IMR-90 (cell line): Measurements from ENCODE around the gene RANBP3. TPM values are rescaled to one million over a fixed set of nuclear protein-coding genes. Genes with fewer than 3 reads are reported as not detected.

Source experiments
- ATAC-seq: fragments of 200-7000 bp; cut with Tn5 transposase; 2 replicates; pipeline ENCODE4 v1.9.1; 2020; ENCODE audit warnings: low read depth, mild to moderate bottlenecking, moderate library complexity
- BruUV-seq: library from RNA; stranded (reverse); fragments of 400-500 nt; replicated peaks from 2 replicates; lab custom pipeline; 2021; lab: Mats Ljungman, UMichigan
- CTCF ChIA-PET: fragments of 300-600 bp; formaldehyde crosslinking; extraction: SDS; loops from one replicate; lab custom pipeline; 2021; ENCODE audit warnings: antibody characterized with exemption; lab: Yijun Ruan, JAX
- POLR2A ChIA-PET: fragments of 300-600 bp; sonication (Branson Sonifier 250); formaldehyde crosslinking; loops from one replicate; lab custom pipeline; 2022; ENCODE audit warnings: antibody characterized with exemption; ENCODE audit not compliant: unreplicated experiment; lab: Charles Lee
- DNase-seq: peaks from one replicate; pipeline ENCODE4 v3.0.0; 2013
- H2AFZ ChIP-seq: replicated peaks from 2 replicates; pipeline ENCODE3; 2013; ENCODE audit warnings: low read length, mild to moderate bottlenecking; ENCODE audit not compliant: poor library complexity
- H2AK5ac ChIP-seq: 2 replicates; pipeline ENCODE4 v1.6.1; 2013; ENCODE audit warnings: low read depth, low read length, inconsistent platforms
- H2AK9ac ChIP-seq: replicated peaks from 2 replicates; pipeline ENCODE3; 2013; ENCODE audit warnings: mild to moderate bottlenecking, low read depth, low read length, moderate library complexity; ENCODE audit not compliant: poor library complexity
- H2BK120ac ChIP-seq: 2 replicates; pipeline ENCODE4 v1.6.1; 2013; ENCODE audit warnings: low read depth, low read length, inconsistent platforms
- H2BK15ac ChIP-seq: 3 replicates; pipeline ENCODE4 v1.6.1; 2013; ENCODE audit warnings: low read depth, low read length, inconsistent platforms
- H2BK20ac ChIP-seq: 2 replicates; pipeline ENCODE4 v1.6.1; 2013; ENCODE audit warnings: low read depth, mild to moderate bottlenecking, inconsistent platforms, low read length, moderate library complexity
- H2BK5ac ChIP-seq: 2 replicates; pipeline ENCODE4 v1.6.1; 2013; ENCODE audit warnings: mild to moderate bottlenecking, low read depth, low read length, inconsistent platforms; ENCODE audit not compliant: poor library complexity, severe bottlenecking
- H3K14ac ChIP-seq: replicated peaks from 2 replicates; pipeline ENCODE4 v1.6.1; 2013; ENCODE audit warnings: low read depth, low read length, inconsistent platforms
- H3K18ac ChIP-seq: 2 replicates; pipeline ENCODE4 v1.6.1; 2013; ENCODE audit warnings: low read depth, low read length, control low read depth
- H3K23ac ChIP-seq: 2 replicates; pipeline ENCODE4 v1.6.1; 2013; ENCODE audit warnings: low read depth, low read length, inconsistent platforms
- H3K27ac ChIP-seq: 2 replicates; pipeline ENCODE4 v1.5.1; 2013; ENCODE audit warnings: mild to moderate bottlenecking, control low read depth, low read length; ENCODE audit not compliant: insufficient read depth
- H3K27me3 ChIP-seq: 2 replicates; pipeline ENCODE4 v1.6.1; 2013; ENCODE audit warnings: low read length; ENCODE audit not compliant: control insufficient read depth, insufficient read depth
- H3K36me3 ChIP-seq: 2 replicates; pipeline ENCODE4 v1.6.1; 2013; ENCODE audit warnings: low read length, mixed read lengths; ENCODE audit not compliant: control insufficient read depth, insufficient read depth
- H3K4ac ChIP-seq: 2 replicates; pipeline ENCODE4 v1.6.1; 2013; ENCODE audit warnings: low read depth, low read length, inconsistent platforms
- H3K4me1 ChIP-seq: 2 replicates; pipeline ENCODE4 v1.6.1; 2013; ENCODE audit warnings: low read length, mixed read lengths; ENCODE audit not compliant: control insufficient read depth, insufficient read depth
- H3K4me2 ChIP-seq: 2 replicates; pipeline ENCODE4 v1.6.1; 2013; ENCODE audit warnings: low read depth, mild to moderate bottlenecking, control low read depth, low read length, moderate library complexity
- H3K4me3 ChIP-seq: 2 replicates; pipeline ENCODE4 v1.5.1; 2013; ENCODE audit warnings: low read depth, mild to moderate bottlenecking, control low read depth, low read length, moderate library complexity; ENCODE audit not compliant: insufficient read depth
- H3K56ac ChIP-seq: 2 replicates; pipeline ENCODE4 v1.6.1; 2013; ENCODE audit warnings: low read length, inconsistent platforms; ENCODE audit not compliant: insufficient read depth; ENCODE audit errors: extremely low read depth
- H3K79me1 ChIP-seq, 2 experiments: 2 replicates each; pipeline ENCODE4 v1.6.1; 2013; ENCODE audit warnings: low read length in 2 of 2, inconsistent platforms in 1 of 2, low read depth in 1 of 2
- H3K9ac ChIP-seq: 2 replicates; pipeline ENCODE4 v1.6.1; 2013; ENCODE audit warnings: low read depth, low read length, control low read depth
- H3K9me1 ChIP-seq: 2 replicates; pipeline ENCODE4 v1.6.1; 2013; ENCODE audit warnings: low read length, inconsistent platforms; ENCODE audit not compliant: insufficient read depth
- H3K9me3 ChIP-seq: 2 replicates; pipeline ENCODE4 v1.6.1; 2013; ENCODE audit warnings: low read length; ENCODE audit not compliant: control insufficient read depth, insufficient read depth
- H4K20me1 ChIP-seq: 2 replicates; pipeline ENCODE4 v1.6.1; 2013; ENCODE audit warnings: low read length, inconsistent platforms; ENCODE audit not compliant: insufficient read depth
- H4K5ac ChIP-seq: 2 replicates; pipeline ENCODE4 v1.6.1; 2013; ENCODE audit warnings: mild to moderate bottlenecking, low read depth, low read length, control low read depth
- H4K8ac ChIP-seq, 2 experiments: 2 replicates each; pipeline ENCODE4 v1.6.1; 2013; ENCODE audit warnings: low read depth in 2 of 2, low read length in 2 of 2, control low read depth in 1 of 2, inconsistent platforms in 1 of 2
- H4K91ac ChIP-seq: 2 replicates; pipeline ENCODE4 v1.6.1; 2013; ENCODE audit warnings: low read depth, low read length, inconsistent platforms; ENCODE audit not compliant: insufficient read depth
- BHLHE40 ChIP-seq: fragments of 150-350 bp; IDR thresholded peaks from 2 replicates; pipeline ENCODE4 v1.6.1; 2016; ENCODE audit warnings: mild to moderate bottlenecking, low read depth, low read length
- MAFK ChIP-seq: IDR thresholded peaks from 2 replicates; pipeline ENCODE4 v1.6.1; 2012; ENCODE audit warnings: low read depth, low read length, improper control_type of control experiment
- MXI1 ChIP-seq: IDR thresholded peaks from 2 replicates; pipeline ENCODE4 v1.6.1; 2012; ENCODE audit warnings: low read depth, mild to moderate bottlenecking, low read length, moderate library complexity, borderline replicate concordance
- POLR2A ChIP-seq: IDR thresholded peaks from 2 replicates; pipeline ENCODE4 v1.6.1; 2012; ENCODE audit warnings: mild to moderate bottlenecking, low read depth, low read length
- RAD21 ChIP-seq: IDR thresholded peaks from 2 replicates; pipeline ENCODE4 v1.6.1; 2012; ENCODE audit warnings: low read length, improper control_type of control experiment
- RCOR1 ChIP-seq: IDR thresholded peaks from 2 replicates; pipeline ENCODE4 v1.6.1; 2012; ENCODE audit warnings: mild to moderate bottlenecking, low read length, improper control_type of control experiment; ENCODE audit not compliant: insufficient replicate concordance
- RFX5 ChIP-seq: IDR thresholded peaks from 2 replicates; pipeline ENCODE4 v1.8.0; 2012; ENCODE audit warnings: low read depth, mild to moderate bottlenecking, low read length, moderate library complexity
- SMC3 ChIP-seq: fragments of 150-350 bp; IDR thresholded peaks from 2 replicates; pipeline ENCODE4 v1.6.1; 2016; ENCODE audit warnings: low read depth, mild to moderate bottlenecking, antibody characterized with exemption, low read length, moderate library complexity
- WGBS, 2 experiments: methylation state at CpG; one replicate each; pipeline versions ENCODE4 v1.1.5 to v1.1.7; 2013; ENCODE audit warnings: missing lambda C conversion rate in 2 of 2; ENCODE audit not compliant: insufficient read length in 1 of 2; ENCODE audit errors: extremely low coverage in 2 of 2; 5-methylcytosine and 5-hydroxymethylcytosine counted together
- dilution Hi-C: fragments of 300-500 bp; cut with HindIII; formaldehyde crosslinking; loops from one replicate; pipeline ENCODE4 v1.14.3; 2018; ENCODE audit warnings: low sequenced_read_pairs; ENCODE audit not compliant: unreplicated experiment
- in situ Hi-C: fragments of 300-500 bp; cut with MboI; formaldehyde crosslinking; loops from 3 replicates; pipeline ENCODE4 v1.14.3; 2019; ENCODE audit warnings: low sequenced_read_pairs, inconsistent platforms, mixed read lengths
- intact Hi-C: fragments of 100-400 bp; cut with micrococcal nuclease; formaldehyde crosslinking; loops from 2 replicates; pipeline ENCODE4 v1.10.0; 2022
- polyA plus RNA-seq, 3 experiments: library from polyadenylated mRNA; depleted of rRNA; stranded (reverse); fragments of >200 nt; gene quantifications; 2 replicates each; pipeline ENCODE4 v1.2.3, GENCODE V29; 2012; ENCODE audit warnings: low replicate concordance in 1 of 3
- total RNA-seq: library from RNA; depleted of rRNA; stranded (reverse); fragments of >200 nt; gene quantifications from 2 replicates; pipeline ENCODE4 v1.2.3, GENCODE V29; 2012
- TF ChIP-seq, protein P1 (sequence below): fragments of 150-350 bp; IDR thresholded peaks from 2 replicates; pipeline ENCODE4 v1.6.1; 2017; ENCODE audit warnings: mild to moderate bottlenecking, antibody characterized with exemption, low read length, low read depth
- TF ChIP-seq, protein P2 (sequence below): fragments of 150-350 bp; IDR thresholded peaks from 2 replicates; pipeline ENCODE4 v1.6.1; 2016; ENCODE audit warnings: low read depth, mild to moderate bottlenecking, low read length, moderate library complexity, borderline replicate concordance
- TF ChIP-seq, protein P3 (sequence below): conservative IDR thresholded peaks from 2 replicates; pipeline ENCODE4 v1.5.1; 2012; ENCODE audit warnings: mild to moderate bottlenecking, low read depth, low read length, improper control_type of control experiment

RANBP3 gene
- total and polyA plus RNA-seq, 2 of the 4 experiments (the other 2 are of a cell fraction) = 42.5 to 111 TPM

- Histone ChIP-seq H3K4me3 (no peak overlapping the region), H2BK20ac (no peak overlapping the region), H3K36me3 (no peaks in the 10 kb centered on the region), H2BK120ac (no peak overlapping the region), H4K91ac (no peak overlapping the region), H3K23ac (no peak overlapping the region), H3K14ac (no peak overlapping the region), H4K20me1 (no peaks in the 10 kb centered on the region), H3K27ac (no peak overlapping the region), H2BK5ac (no peak overlapping the region), H4K5ac (no peak overlapping the region), H3K9ac (no peak overlapping the region), H2AK5ac (no peak overlapping the region), H2AFZ (no peak overlapping the region), H3K9me1 (no peaks in the 10 kb centered on the region), H3K56ac (no peak overlapping the region), H3K4me1 (no peaks in the 10 kb centered on the region), H3K27me3 (no peaks in the 10 kb centered on the region), H3K18ac (no peak overlapping the region), H2BK15ac (no peak overlapping the region), H3K4me2 (no peak overlapping the region), H4K8ac (no peak overlapping the region), H3K9me3 (no peaks in the 10 kb centered on the region), H3K4ac (no peak overlapping the region), H2AK9ac (no peak overlapping the region), H3K79me1 (no peaks in the 10 kb centered on the region)
- DNase-seq (no peak), ATAC-seq (no peak)
- CTCF ChIA-PET = no interaction called here
- TF ChIP-seq MAFK = no peak
- no peak for TF ChIP-seq POLR2A
- no peak for TF ChIP-seq SMC3
- TF ChIP-seq, protein P1, sequence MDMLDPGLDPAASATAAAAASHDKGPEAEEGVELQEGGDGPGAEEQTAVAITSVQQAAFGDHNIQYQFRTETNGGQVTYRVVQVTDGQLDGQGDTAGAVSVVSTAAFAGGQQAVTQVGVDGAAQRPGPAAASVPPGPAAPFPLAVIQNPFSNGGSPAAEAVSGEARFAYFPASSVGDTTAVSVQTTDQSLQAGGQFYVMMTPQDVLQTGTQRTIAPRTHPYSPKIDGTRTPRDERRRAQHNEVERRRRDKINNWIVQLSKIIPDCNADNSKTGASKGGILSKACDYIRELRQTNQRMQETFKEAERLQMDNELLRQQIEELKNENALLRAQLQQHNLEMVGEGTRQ = no peak
- TF ChIP-seq, protein P2, sequence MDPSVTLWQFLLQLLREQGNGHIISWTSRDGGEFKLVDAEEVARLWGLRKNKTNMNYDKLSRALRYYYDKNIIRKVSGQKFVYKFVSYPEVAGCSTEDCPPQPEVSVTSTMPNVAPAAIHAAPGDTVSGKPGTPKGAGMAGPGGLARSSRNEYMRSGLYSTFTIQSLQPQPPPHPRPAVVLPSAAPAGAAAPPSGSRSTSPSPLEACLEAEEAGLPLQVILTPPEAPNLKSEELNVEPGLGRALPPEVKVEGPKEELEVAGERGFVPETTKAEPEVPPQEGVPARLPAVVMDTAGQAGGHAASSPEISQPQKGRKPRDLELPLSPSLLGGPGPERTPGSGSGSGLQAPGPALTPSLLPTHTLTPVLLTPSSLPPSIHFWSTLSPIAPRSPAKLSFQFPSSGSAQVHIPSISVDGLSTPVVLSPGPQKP = no peak
- no peak for TF ChIP-seq MXI1
- no peak for TF ChIP-seq RFX5
- TF ChIP-seq RAD21 = no peak
- TF ChIP-seq, protein P3, sequence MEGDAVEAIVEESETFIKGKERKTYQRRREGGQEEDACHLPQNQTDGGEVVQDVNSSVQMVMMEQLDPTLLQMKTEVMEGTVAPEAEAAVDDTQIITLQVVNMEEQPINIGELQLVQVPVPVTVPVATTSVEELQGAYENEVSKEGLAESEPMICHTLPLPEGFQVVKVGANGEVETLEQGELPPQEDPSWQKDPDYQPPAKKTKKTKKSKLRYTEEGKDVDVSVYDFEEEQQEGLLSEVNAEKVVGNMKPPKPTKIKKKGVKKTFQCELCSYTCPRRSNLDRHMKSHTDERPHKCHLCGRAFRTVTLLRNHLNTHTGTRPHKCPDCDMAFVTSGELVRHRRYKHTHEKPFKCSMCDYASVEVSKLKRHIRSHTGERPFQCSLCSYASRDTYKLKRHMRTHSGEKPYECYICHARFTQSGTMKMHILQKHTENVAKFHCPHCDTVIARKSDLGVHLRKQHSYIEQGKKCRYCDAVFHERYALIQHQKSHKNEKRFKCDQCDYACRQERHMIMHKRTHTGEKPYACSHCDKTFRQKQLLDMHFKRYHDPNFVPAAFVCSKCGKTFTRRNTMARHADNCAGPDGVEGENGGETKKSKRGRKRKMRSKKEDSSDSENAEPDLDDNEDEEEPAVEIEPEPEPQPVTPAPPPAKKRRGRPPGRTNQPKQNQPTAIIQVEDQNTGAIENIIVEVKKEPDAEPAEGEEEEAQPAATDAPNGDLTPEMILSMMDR = no peak
- no peak for TF ChIP-seq RCOR1
- no peak for TF ChIP-seq BHLHE40
- no TSS peak for BruUV-seq
- POLR2A ChIA-PET = no interaction called here
- intact Hi-C loops = no loop called here
- dilution Hi-C loops = no loop called here
- in situ Hi-C loops = no loop called here
- WGBS, 2 experiments = 96% methylated on average over 4 of the region's 13 CpGs; no CpG with 5 or more reads in 1 of the 2 experiments
Observed at GRCh38 chr19:6014551-6015135, 36.7 kb upstream of the RANBP3 start.
